ENCODE data around the gene KCTD18.

KCTD18 gene

GRCh38 chr2:200509612-200510433, at the start of gene KCTD18:
Gene KCTD18 (minus strand): TSS chr2:200510068. CDS start chr2:200507016, 3,052 bp downstream.
- peak; percentile 97 for DNase-seq (ENCODE audit: low spot score)
- FAIRE-seq, result peak; percentile 87

GRCh38 chr2:200540793-200541192, 30.9 kb upstream of the KCTD18 start:
- DNase-seq (ENCODE audit: low spot score), result no peak
- no peak for FAIRE-seq

- FAIRE-seq (no peak), DNase-seq (ENCODE audit: low spot score) (no peak)
Observed at GRCh38 chr2:200538139-200538538, 28.3 kb upstream of the KCTD18 start.

- FAIRE-seq, result no peak
Observed at GRCh38 chr2:200534572-200534971, 24.7 kb upstream of the KCTD18 start.

GRCh38 chr2:200533754-200534153, 23.9 kb upstream of the KCTD18 start:
- DNase-seq (ENCODE audit: low spot score) (no peak), FAIRE-seq (no peak)

More at GRCh38 chr2:200534572-200534971, 24.7 kb upstream of the KCTD18 start:
- no peak for DNase-seq (ENCODE audit: low spot score)

GRCh38 chr2:200528228-200528627, 18.4 kb upstream of the KCTD18 start:
- FAIRE-seq (no peak), DNase-seq (ENCODE audit: low spot score) (no peak)

- peak; percentile 97 for DNase-seq (ENCODE audit: low spot score)
- peak; percentile 40 for FAIRE-seq
Observed at GRCh38 chr2:200525882-200526651, 16.2 kb upstream of the KCTD18 start, which contains the start of gene SGO2. Gene SGO2 (plus strand): TSS chr2:200526207. CDS start chr2:200532976, 6,769 bp downstream.

- no peak for FAIRE-seq
- DNase-seq (ENCODE audit: low spot score), result no peak
Observed at GRCh38 chr2:200525551-200525881, 15.6 kb upstream of the KCTD18 start.

GRCh38 chr2:200525066-200525465, 15.2 kb upstream of the KCTD18 start:
- no peak for FAIRE-seq

GRCh38 chr2:200523604-200524003, 13.7 kb upstream of the KCTD18 start:
- no peak for FAIRE-seq

More at GRCh38 chr2:200525066-200525465, 15.2 kb upstream of the KCTD18 start:
- DNase-seq (ENCODE audit: low spot score), result no peak

GRCh38 chr2:200523158-200523557, 13.3 kb upstream of the KCTD18 start:
- DNase-seq (ENCODE audit: low spot score) (no peak), FAIRE-seq (no peak)

More at GRCh38 chr2:200523604-200524003, 13.7 kb upstream of the KCTD18 start:
- DNase-seq (ENCODE audit: low spot score), result no peak

- DNase-seq (ENCODE audit: low spot score), result no peak
Observed at GRCh38 chr2:200515155-200515554, 5.3 kb upstream of the KCTD18 start.

GRCh38 chr2:200509235-200509611, 645 bp downstream of the KCTD18 start:
- FAIRE-seq (no peak), DNase-seq (ENCODE audit: low spot score) (peak; percentile 18)

More at GRCh38 chr2:200515155-200515554, 5.3 kb upstream of the KCTD18 start:
- FAIRE-seq, result no peak

- no peak for DNase-seq (ENCODE audit: low spot score)
- no peak for FAIRE-seq
Observed at GRCh38 chr2:200507179-200507578, 2.7 kb downstream of the KCTD18 start.

GRCh38 chr2:200506679-200507078, 3.2 kb downstream of the KCTD18 start:
- no peak for FAIRE-seq
- no peak for DNase-seq (ENCODE audit: low spot score)

- DNase-seq (ENCODE audit: low spot score), result no peak
- no peak for FAIRE-seq
Observed at GRCh38 chr2:200502196-200502595, 7.7 kb downstream of the KCTD18 start.

- no peak for FAIRE-seq
- DNase-seq (ENCODE audit: low spot score), result no peak
Observed at GRCh38 chr2:200498402-200499162, 11.3 kb downstream of the KCTD18 start.

- DNase-seq (ENCODE audit: low spot score) (no peak), FAIRE-seq (no peak)
Observed at GRCh38 chr2:200496696-200497095, 13.2 kb downstream of the KCTD18 start.

GRCh38 chr2:200494048-200494447, 15.8 kb downstream of the KCTD18 start:
- DNase-seq (ENCODE audit: low spot score), result no peak
- FAIRE-seq, result no peak

- FAIRE-seq (no peak), DNase-seq (ENCODE audit: low spot score) (no peak)
Observed at GRCh38 chr2:200492656-200493055, 17.2 kb downstream of the KCTD18 start.

- FAIRE-seq, result no peak
- DNase-seq (ENCODE audit: low spot score), result no peak
Observed at GRCh38 chr2:200490001-200490400, 19.9 kb downstream of the KCTD18 start.

- DNase-seq (ENCODE audit: low spot score) (no peak), FAIRE-seq (no peak)
Observed at GRCh38 chr2:200488169-200488568, 21.7 kb downstream of the KCTD18 start.

Data from urothelium cell line (cell line).